Uterus (tissue), 4 donors: ENCODE data around the gene EPHB2. TPM values are rescaled to one million over a fixed set of nuclear protein-coding genes. Genes with fewer than 3 reads are reported as not detected.

ENCODE experiments used
- DNase-seq, 2 donors: peaks; one replicate each; pipeline ENCODE4 v3.0.0-alpha.2; 2019 to 2020
- H3K27ac ChIP-seq, 2 donors: fragments of 200-600 bp; sonication (generic); 1 replicate in 1 of 2; 2 replicates in 1 of 2; pipeline ENCODE4 v1.5.1; 2016 to 2018
- H3K27me3 ChIP-seq, 2 donors: fragments of 200-600 bp; sonication (generic); one replicate each; pipeline ENCODE4 v1.5.1; 2018 to 2019; ENCODE audit warnings: control low read depth in 1 of 2
- H3K36me3 ChIP-seq, 2 donors: fragments of 200-600 bp; sonication (generic); one replicate each; pipeline ENCODE4 v1.5.1; 2019; ENCODE audit warnings: control low read depth in 1 of 2
- H3K4me1 ChIP-seq, 2 donors: fragments of 200-600 bp; sonication (generic); one replicate each; pipeline ENCODE4 v1.5.1; 2018 to 2019; ENCODE audit warnings: control low read depth in 1 of 2
- H3K4me3 ChIP-seq, 2 donors: fragments of 200-600 bp; sonication (generic); 1 replicate in 1 of 2; 2 replicates in 1 of 2; pipeline ENCODE4 v1.5.1; 2018 to 2019; ENCODE audit warnings: mild to moderate bottlenecking in 1 of 2
- H3K9me3 ChIP-seq, 2 donors: fragments of 200-600 bp; sonication (generic); one replicate each; pipeline ENCODE4 v1.5.1; 2019; ENCODE audit warnings: control low read depth in 1 of 2
- CTCF ChIP-seq, 4 experiments: fragments of 200-600 bp in 2 of 4; fragments of 450-650 bp in 2 of 4; sonication (generic) in 2 of 4; IDR thresholded peaks; one replicate each; pipeline ENCODE4 v1.5.1; 2016 to 2019; ENCODE audit warnings: antibody characterized with exemption in 4 of 4, mild to moderate bottlenecking in 2 of 4, moderate library complexity in 1 of 4
- POLR2A ChIP-seq, 2 donors: fragments of 450-650 bp; IDR thresholded peaks; one replicate each; pipeline ENCODE4 v1.6.1; 2016; ENCODE audit warnings: antibody characterized with exemption in 2 of 2, mild to moderate bottlenecking in 1 of 2, moderate library complexity in 1 of 2
- intact Hi-C: fragments of 100-400 bp; cut with DNase I; formaldehyde crosslinking; loops from one replicate; pipeline ENCODE4 v1.15.1; 2023; ENCODE audit warnings: low total_unique reads
- total RNA-seq, 4 donors: library from RNA; depleted of rRNA in 3 of 4; stranded (reverse); fragments of >200 nt in 3 of 4; gene quantifications; one replicate each; pipeline versions ENCODE4 v1.1.0 to v1.2.4, GENCODE V29; 2014 to 2023
- donor health status: DM: yes; HTN: yes; CAD: no.

The EPHB2 gene
- total RNA-seq, 4 donors from 2014 or later = under 0.01 to 49.6 (median 2.2) TPM

GRCh38 chr1:22774833-22775182 is 64.2 kb downstream of the EPHB2 start:
- TF ChIP-seq CTCF (IDR thresholded peaks at IDR 0.05) (no peak), POLR2A (IDR thresholded peaks at IDR 0.05) (no peak)

DNA sequence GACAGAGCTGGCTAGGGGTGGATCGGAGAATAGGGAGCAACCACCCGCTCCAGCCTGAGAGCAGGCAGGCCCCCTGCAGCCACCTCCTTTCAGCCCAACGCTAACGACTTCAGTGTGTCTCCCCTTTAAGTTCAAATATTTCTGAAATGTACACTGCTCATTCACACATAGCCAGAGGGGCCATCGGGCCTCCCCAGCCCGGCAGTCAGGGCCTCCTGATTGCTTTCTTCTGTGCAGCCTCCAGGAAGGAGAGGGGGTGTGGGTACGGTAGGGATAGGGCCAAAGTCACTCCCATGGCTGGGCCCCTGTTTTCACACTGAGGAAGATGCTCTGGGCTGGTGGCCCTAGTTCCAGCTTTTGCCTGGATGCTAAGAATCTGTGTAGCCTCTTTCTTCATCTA is 64.8 kb downstream of the EPHB2 start:
- Histone ChIP-seq H3K9me3 (no peaks in the 10 kb centered on the region), H3K27me3 (no peaks in the 10 kb centered on the region), H3K27ac (no peak overlapping the region), H3K36me3 (no peaks in the 10 kb centered on the region), H3K4me1 (no peaks in the 10 kb centered on the region), H3K4me3 (no peak overlapping the region)
- intact Hi-C loops = no loop called here
- no peak for DNase-seq
- no peak for TF ChIP-seq POLR2A (IDR thresholded peaks at IDR 0.05)
- TF ChIP-seq CTCF (IDR thresholded peaks at IDR 0.05) = no peak

More at GRCh38 chr1:22774833-22775182, 64.2 kb downstream of the EPHB2 start:
- no peak overlapping the region for H3K4me3 ChIP-seq
- H3K4me1 ChIP-seq = no peaks in the 10 kb centered on the region
- H3K9me3 ChIP-seq = no peaks in the 10 kb centered on the region
- no peaks in the 10 kb centered on the region for H3K27me3 ChIP-seq
- H3K36me3 ChIP-seq = no peaks in the 10 kb centered on the region
- DNase-seq = no peak
- intact Hi-C loops = no loop called here
- H3K27ac ChIP-seq = peak overlapping the region in 1 of 2 donors; percentile 21

DNA sequence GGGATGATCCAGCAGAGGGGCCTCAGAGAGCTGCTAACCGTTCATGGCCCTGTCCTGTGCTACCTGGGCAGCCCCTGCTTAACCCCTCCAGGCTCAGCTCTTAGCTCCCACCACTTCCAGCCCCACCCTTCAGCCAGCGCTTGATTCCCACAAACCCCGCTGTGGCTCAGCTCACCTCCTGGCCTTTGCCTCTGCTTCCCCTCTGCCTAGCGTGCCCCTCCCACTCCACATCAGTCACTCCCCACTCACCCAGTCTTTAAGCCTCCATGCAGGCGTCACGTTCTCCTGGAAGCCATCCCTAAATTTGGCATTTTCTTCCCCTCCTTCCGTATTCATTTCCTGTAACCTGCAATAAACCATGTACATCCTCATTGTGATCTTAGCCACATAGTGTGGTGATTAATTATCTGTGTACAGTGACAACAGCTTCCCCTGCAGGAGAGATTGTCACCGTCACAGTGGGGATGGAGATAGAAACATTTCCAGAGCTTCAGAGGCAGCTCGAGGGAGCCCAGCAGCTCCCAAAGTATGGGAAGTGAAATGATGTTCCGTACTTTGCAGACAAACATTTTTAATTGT is 65.5 kb downstream of the EPHB2 start:
- no peak for DNase-seq
- TF ChIP-seq CTCF (IDR thresholded peaks at IDR 0.05) (no peak), POLR2A (IDR thresholded peaks at IDR 0.05) (no peak)
- Histone ChIP-seq H3K4me1 (no peaks in the 10 kb centered on the region), H3K27ac (no peak overlapping the region), H3K9me3 (no peaks in the 10 kb centered on the region), H3K36me3 (no peaks in the 10 kb centered on the region), H3K4me3 (no peak overlapping the region), H3K27me3 (no peaks in the 10 kb centered on the region)
- intact Hi-C loops = no loop called here

GRCh38 chr1:22777388-22778057 is 66.9 kb downstream of the EPHB2 start:
- no peak for TF ChIP-seq CTCF (IDR thresholded peaks at IDR 0.05)
- TF ChIP-seq POLR2A (IDR thresholded peaks at IDR 0.05) = no peak
- Histone ChIP-seq H3K4me1 (no peaks in the 10 kb centered on the region), H3K9me3 (no peaks in the 10 kb centered on the region), H3K36me3 (no peaks in the 10 kb centered on the region), H3K4me3 (no peak overlapping the region), H3K27me3 (no peaks in the 10 kb centered on the region), H3K27ac (no peak overlapping the region)
- intact Hi-C loops = no loop called here
- no peak for DNase-seq

GRCh38 chr1:22778408-22778807 is 67.8 kb downstream of the EPHB2 start:
- no peak overlapping the region for H3K27ac ChIP-seq

More at GRCh38 chr1:22778408-22778807, 67.8 kb downstream of the EPHB2 start:
- no peaks in the 10 kb centered on the region for H3K27me3 ChIP-seq
- no peak for DNase-seq
- H3K4me1 ChIP-seq = no peaks in the 10 kb centered on the region
- no peak overlapping the region for H3K4me3 ChIP-seq
- intact Hi-C loops = no loop called here
- H3K36me3 ChIP-seq = no peaks in the 10 kb centered on the region
- no peaks in the 10 kb centered on the region for H3K9me3 ChIP-seq
- no peak for TF ChIP-seq CTCF (IDR thresholded peaks at IDR 0.05)
- no peak for TF ChIP-seq POLR2A (IDR thresholded peaks at IDR 0.05)
